RPMI8226 (cell line): ENCODE data around the gene RALGPS1.

Experiments used
- DNase-seq: peaks from one replicate; pipeline ENCODE4 v3.0.0-alpha.2; 2015

RALGPS1 gene

GRCh38 chr9:126907058-126907457, 7.5 kb upstream of the RALGPS1 start:
- no peak for DNase-seq

- peak; percentile 96 for DNase-seq
Measured at GRCh38 chr9:126915281-126915816, 767 bp downstream of the RALGPS1 start.

DNA sequence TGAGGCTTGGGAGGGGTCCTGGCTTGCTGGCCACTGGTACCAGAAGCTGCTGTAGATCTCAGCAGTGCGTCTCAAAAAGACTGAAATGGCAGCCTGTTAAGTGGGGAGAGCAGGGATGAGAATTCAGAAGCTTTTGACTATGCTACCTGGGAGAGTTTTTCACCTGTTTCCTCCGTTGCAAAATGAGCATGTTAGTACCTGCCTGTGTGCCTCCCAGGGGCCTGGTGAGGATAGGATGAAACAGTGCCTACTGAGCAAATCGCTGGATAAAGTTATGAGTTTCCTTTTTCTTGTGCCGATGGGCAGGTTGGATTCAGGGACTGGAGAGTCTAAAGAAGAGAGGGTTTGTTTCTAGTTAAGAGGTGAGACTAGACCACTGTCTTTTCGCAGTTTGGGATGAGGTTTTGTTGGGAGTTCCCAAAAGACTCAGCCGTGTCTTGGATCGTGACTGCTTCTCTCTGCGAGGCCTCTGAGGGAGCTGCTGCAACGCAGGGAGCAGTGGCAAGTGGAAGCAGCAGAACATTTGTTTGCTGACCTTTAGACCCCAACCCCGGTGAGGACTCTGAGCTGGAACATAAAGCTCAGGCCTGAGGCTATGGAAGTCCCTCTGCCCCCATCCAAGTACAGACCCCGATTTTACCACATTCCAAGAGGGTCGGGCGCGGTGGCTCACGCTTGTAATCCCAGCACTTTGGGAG, 1.4 kb downstream of the RALGPS1 start:
- no peak for DNase-seq

- peak; percentile 17 for DNase-seq
Measured at GRCh38 chr9:126916909-126917308, 2.3 kb downstream of the RALGPS1 start.

DNA sequence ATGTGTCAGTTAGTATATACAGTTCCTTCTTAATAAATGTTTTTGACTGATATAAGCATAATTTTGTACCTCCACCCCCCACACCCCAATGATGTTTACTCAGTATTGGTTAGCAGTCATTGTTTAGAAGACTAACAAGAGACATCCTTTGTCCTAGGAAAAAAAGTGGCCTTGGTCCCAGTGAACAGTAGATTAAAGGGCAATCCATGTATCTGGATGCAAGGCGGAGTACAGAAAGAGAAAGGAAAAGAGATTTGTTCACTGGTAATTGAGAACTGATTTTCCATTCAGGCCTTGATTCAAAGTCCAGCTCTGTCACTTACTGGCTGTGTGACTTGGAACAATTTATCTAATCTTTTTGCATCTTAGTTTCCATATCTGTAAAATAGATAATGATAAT, 4.6 kb downstream of the RALGPS1 start:
- DNase-seq: no peak

- DNase-seq: no peak
Measured at GRCh38 chr9:126925876-126926275, 11.3 kb downstream of the RALGPS1 start.

GRCh38 chr9:126926364-126926763, 11.8 kb downstream of the RALGPS1 start:
- no peak for DNase-seq

GRCh38 chr9:126927419-126927818, 12.8 kb downstream of the RALGPS1 start:
- no peak for DNase-seq

DNA sequence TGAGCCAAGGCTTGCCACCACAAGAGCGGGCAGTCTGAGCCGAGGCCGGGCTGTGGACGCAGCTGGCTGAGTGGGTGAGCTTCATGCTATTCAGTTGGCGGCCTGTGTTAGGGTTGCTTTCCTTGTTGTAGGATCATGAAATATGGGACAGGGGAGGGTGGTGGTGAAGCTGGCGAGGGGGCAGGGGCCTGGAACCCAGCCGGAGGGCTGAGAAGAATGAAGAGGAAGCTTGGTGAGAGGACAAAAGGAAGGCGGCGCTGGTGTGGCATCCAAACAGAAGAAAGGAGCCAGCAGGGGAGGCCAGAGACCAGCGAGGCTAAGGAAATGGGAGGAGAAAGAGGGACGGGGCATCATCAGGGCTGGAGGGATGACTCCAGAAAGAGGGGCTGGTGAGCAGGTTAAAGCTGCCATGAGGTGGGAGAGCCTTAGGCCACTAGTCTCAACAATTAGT, 18.3 kb downstream of the RALGPS1 start:
- no peak for DNase-seq

DNA sequence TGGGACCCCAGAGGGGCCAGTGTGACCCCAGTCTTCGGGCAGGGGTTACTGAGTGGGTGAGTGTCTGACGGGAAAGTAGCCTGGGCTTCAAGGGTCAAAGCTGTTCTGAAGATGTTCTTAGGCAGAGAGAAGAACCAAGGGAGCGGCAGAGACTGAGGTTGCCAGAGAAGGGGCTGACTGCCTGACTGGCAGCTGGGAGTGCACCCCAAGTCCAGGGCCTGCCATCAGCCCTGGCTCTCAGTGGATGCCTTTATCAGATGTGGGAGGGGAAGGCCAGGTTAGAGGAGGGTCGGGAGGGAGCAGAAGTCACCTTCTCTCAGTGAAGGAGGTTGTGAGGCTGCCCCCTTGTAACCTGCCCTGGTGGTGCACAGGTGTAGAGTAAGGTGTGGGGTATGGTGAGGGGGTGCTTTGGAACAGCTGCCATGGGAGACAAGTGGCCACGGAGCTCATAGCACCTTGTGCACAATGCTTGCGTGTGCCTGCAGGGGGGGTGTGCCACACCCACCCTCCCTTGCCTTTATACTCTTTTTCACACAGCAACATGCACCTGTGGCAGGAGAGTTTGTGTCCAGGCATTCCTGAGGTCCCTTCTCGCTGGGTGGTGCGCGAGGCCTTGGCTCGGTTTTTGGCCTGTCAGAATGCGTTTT, 18.9 kb downstream of the RALGPS1 start:
- DNase-seq: no peak

- no peak for DNase-seq
Measured at GRCh38 chr9:126934441-126934840, 19.9 kb downstream of the RALGPS1 start.

DNA sequence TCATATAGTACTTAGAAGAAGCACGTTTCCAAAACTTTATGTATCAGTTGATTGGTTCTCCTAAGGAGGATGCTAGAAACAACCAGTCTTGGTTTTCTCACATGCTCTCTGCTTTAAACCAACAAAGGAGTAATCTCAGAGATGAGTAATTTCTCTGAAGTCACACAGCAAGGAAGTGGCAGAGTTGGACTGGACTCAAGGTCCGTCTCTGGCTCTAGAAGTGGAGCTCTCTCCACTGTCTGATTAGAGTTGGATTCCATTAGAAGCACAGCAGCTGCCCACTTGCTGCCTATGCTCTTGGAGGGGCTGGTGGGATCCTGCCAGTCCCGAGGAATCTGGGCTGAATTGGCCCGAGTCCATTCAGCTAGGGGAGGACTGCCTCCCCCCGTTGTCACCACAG, 21.0 kb downstream of the RALGPS1 start:
- no peak for DNase-seq

DNA sequence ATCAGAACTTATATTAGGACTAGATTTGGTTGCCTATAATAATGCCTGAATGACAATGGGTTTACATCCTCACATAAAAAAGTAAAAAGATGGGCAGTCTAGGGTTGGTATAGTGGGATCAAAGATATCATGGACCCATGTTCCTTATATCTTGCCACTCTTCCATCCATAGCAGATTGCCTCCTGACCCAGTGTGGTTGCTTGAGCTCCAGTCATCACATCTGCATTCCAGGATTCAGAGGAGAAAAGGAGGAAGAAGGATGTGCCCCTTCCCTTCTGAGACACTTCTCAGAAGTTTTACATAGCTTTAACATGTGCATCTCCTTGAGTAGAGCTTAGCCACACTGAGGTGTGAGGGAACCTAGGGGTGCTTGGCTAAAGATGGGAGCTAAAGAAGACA, 22.9 kb downstream of the RALGPS1 start:
- DNase-seq: no peak

DNA sequence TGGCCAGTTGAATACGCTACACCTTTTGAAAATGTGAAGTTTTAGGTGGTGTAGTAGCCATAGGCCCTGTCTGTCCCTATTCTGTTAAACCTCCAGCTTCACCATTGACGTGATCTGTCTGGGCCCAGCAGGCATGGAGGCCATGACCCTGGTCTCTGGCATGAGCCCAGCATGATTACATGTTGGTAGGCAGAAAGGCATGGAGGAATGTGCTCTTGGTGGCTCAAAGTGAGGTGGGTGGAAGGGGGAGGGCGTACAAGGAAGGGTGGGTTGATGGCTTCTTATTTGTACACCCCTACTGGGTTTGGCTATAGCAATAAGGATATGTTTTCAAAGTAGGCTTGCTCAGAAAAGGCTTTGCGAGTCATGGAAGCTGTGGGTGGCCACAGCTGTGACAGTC, 23.7 kb downstream of the RALGPS1 start:
- DNase-seq: no peak

GRCh38 chr9:126939821-126940221, 25.2 kb downstream of the RALGPS1 start:
- DNase-seq: no peak

- DNase-seq: no peak
Measured at GRCh38 chr9:126942399-126942798, 27.8 kb downstream of the RALGPS1 start.

- no peak for DNase-seq
Measured at GRCh38 chr9:126945682-126946081, 31.1 kb downstream of the RALGPS1 start.

DNA sequence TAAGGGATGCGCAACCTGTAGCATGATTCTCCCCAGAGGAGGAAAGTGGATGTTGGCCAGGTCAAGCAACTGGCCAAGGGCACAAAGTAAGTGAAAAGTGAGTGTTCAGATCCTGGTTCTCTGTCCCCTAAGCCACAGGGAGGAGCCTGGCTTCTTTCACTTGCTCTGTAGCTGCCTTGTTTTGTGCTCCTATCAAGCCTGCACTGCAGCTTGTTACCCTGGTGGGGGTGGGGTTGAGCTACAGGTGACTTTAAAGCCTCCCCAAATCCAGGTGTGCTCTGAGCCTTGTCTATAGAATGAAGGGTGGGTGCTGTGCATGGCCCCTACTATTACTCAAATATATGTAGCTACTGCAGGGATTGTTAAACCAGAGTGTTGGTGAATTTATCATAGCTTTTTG, 32.9 kb downstream of the RALGPS1 start:
- peak; percentile 65 for DNase-seq

DNA sequence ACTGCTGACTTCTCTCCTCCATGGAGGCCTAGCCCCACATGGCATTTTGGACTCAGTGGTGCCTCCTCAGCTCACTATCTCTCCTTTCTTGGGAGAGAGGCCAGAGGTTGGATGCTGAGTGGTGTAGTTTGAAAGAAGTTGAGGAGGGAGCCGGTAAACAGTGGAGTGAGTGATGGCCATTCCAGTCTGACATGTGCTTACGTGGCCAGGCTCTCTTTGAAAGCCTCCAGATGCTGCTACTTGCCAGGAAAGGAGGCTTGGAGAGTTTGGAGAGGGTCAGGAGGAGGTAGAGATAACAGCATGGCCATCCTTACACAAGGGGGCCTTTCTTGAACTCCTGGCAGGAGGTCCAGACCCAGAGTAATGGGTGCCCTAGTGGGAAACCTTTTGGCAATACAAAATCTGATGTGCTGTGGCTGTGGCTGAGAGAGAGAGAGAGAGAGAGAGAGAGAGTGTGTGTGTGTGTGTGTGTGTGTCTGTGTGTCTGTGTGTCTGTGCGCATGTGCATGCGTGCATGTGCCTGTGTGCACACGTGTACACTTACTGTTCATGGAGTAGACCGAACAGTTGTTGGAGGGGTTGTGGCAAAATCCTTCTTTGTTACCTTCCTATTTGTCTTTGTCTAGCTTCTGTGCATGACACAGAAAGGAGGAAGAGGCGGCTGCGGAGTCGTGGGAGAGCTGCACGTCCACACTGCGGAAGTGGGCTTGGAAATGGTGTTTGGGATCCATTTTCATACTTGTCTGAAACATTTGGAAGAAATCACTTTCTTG, 37.8 kb downstream of the RALGPS1 start:
- DNase-seq: no peak

- no peak for DNase-seq
Measured at GRCh38 chr9:126953041-126953809, 38.6 kb downstream of the RALGPS1 start.

- no peak for DNase-seq
Measured at GRCh38 chr9:126955811-126956210, 41.2 kb downstream of the RALGPS1 start.

GRCh38 chr9:126956917-126957686, 42.5 kb downstream of the RALGPS1 start:
- DNase-seq: no peak
